Endodermal cell (in vitro differentiated cells): ENCODE data around the gene BEST2. TPM values are rescaled to one million over a fixed set of nuclear protein-coding genes. Genes with fewer than 3 reads are reported as not detected.

Source experiments
- DNase-seq: peaks from one replicate; pipeline ENCODE4 v3.0.0-alpha.2; 2017
- H3K27ac ChIP-seq: 2 replicates; pipeline ENCODE4 v1.5.1; 2013; ENCODE audit warnings: mild to moderate bottlenecking, low read depth, low read length, moderate library complexity
- H3K27me3 ChIP-seq: 2 replicates; pipeline ENCODE4 v1.6.1; 2013; ENCODE audit warnings: mild to moderate bottlenecking, low read length, moderate library complexity; ENCODE audit not compliant: insufficient read depth, control insufficient read depth, poor library complexity, severe bottlenecking
- H3K36me3 ChIP-seq: 2 replicates; pipeline ENCODE4 v1.7.0; 2013; ENCODE audit warnings: mild to moderate bottlenecking, low read length, moderate library complexity; ENCODE audit not compliant: control insufficient read depth, insufficient read depth
- H3K4me1 ChIP-seq: one replicate; pipeline ENCODE4 v1.7.0; 2013; ENCODE audit warnings: low read length; ENCODE audit not compliant: control insufficient read depth, insufficient read depth
- H3K4me3 ChIP-seq: 2 replicates; pipeline ENCODE4 v1.5.1; 2013; ENCODE audit warnings: mild to moderate bottlenecking, low read length, moderate library complexity
- H3K9ac ChIP-seq: 2 replicates; pipeline ENCODE4 v1.6.1; 2013; ENCODE audit warnings: mild to moderate bottlenecking, low read length, moderate library complexity; ENCODE audit not compliant: poor library complexity, severe bottlenecking; ENCODE audit errors: extremely low read depth
- H3K9me3 ChIP-seq: 2 replicates; pipeline ENCODE4 v1.6.1; 2013; ENCODE audit warnings: mild to moderate bottlenecking, low read length, moderate library complexity; ENCODE audit not compliant: control insufficient read depth
- H3K27ac Mint-ChIP-seq: 2 replicates; pipeline ENCODE4 v1.8.0; 2020; ENCODE audit warnings: mixed read lengths
- H3K27me3 Mint-ChIP-seq: 2 replicates; pipeline ENCODE4 v1.8.0; 2021; ENCODE audit warnings: mild to moderate bottlenecking, mixed read lengths; ENCODE audit not compliant: insufficient read depth
- H3K36me3 Mint-ChIP-seq: 2 replicates; pipeline ENCODE4 v1.8.0; 2020; ENCODE audit warnings: low read depth, mixed read lengths
- H3K4me1 Mint-ChIP-seq: 2 replicates; pipeline ENCODE4 v1.8.0; 2020; ENCODE audit warnings: mixed read lengths
- H3K4me3 Mint-ChIP-seq: 2 replicates; pipeline ENCODE4 v1.8.0; 2020; ENCODE audit warnings: mild to moderate bottlenecking, moderate library complexity, mixed read lengths
- H3K9me3 Mint-ChIP-seq: 2 replicates; pipeline ENCODE4 v1.8.0; 2020; ENCODE audit warnings: mild to moderate bottlenecking, mixed read lengths
- WGBS, 2 experiments: methylation state at CpG; one replicate each; pipeline versions ENCODE4 v1.1.5 to v1.1.7; 2013; ENCODE audit warnings: missing lambda C conversion rate in 2 of 2, mixed read lengths in 1 of 2; ENCODE audit not compliant: insufficient coverage in 1 of 2, insufficient read length in 1 of 2; 5-methylcytosine and 5-hydroxymethylcytosine counted together
- total RNA-seq, 2 donors: library from RNA; stranded (reverse); fragmentation: NEBNext Ultra II Directional in 1 of 2; extraction: Animal tissue kit (Norgen Biotek cat#: 25700) in 1 of 2; gene quantifications; 2 replicates in 1 of 2; 3 replicates in 1 of 2; pipeline ENCODE4 v1.2.1, GENCODE V29; 2021
- TF ChIP-seq, protein P1 (sequence below): fragments of 200-600 bp; sonication (generic); conservative IDR thresholded peaks from 2 replicates; pipeline ENCODE4 v1.5.0; 2021; ENCODE audit warnings: antibody characterized with exemption, mild to moderate bottlenecking

The BEST2 gene
- total RNA-seq, 2 donors from 2014 or later = 0.95 to 1.2 TPM

GRCh38 chr19:12784871-12785430, 33.4 kb downstream of the BEST2 start:
- H3K4me1 Mint-ChIP-seq = peaks cover 15% of the 10 kb centered on the region
- peaks cover 11% of the 10 kb centered on the region for H3K4me1 ChIP-seq
- WGBS, 2 experiments = 71 to 85% methylated on average over 1 to 5 of the region's 5 CpGs
- no peaks in the 10 kb centered on the region for H3K36me3 ChIP-seq
- H3K27ac ChIP-seq = peak overlapping the region; percentile 41
- H3K36me3 Mint-ChIP-seq = no peaks in the 10 kb centered on the region
- no peaks in the 10 kb centered on the region for H3K9me3 Mint-ChIP-seq
- no peaks in the 10 kb centered on the region for H3K27me3 Mint-ChIP-seq
- TF ChIP-seq, protein P1, sequence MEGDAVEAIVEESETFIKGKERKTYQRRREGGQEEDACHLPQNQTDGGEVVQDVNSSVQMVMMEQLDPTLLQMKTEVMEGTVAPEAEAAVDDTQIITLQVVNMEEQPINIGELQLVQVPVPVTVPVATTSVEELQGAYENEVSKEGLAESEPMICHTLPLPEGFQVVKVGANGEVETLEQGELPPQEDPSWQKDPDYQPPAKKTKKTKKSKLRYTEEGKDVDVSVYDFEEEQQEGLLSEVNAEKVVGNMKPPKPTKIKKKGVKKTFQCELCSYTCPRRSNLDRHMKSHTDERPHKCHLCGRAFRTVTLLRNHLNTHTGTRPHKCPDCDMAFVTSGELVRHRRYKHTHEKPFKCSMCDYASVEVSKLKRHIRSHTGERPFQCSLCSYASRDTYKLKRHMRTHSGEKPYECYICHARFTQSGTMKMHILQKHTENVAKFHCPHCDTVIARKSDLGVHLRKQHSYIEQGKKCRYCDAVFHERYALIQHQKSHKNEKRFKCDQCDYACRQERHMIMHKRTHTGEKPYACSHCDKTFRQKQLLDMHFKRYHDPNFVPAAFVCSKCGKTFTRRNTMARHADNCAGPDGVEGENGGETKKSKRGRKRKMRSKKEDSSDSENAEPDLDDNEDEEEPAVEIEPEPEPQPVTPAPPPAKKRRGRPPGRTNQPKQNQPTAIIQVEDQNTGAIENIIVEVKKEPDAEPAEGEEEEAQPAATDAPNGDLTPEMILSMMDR = no peak
- H3K9ac ChIP-seq = no peak overlapping the region
- DNase-seq = peak; percentile 58
- H3K4me3 Mint-ChIP-seq = no peak overlapping the region
- H3K4me3 ChIP-seq = no peak overlapping the region
- no peaks in the 10 kb centered on the region for H3K9me3 ChIP-seq
- no peaks in the 10 kb centered on the region for H3K27me3 ChIP-seq
- H3K27ac Mint-ChIP-seq = no peak overlapping the region

DNA sequence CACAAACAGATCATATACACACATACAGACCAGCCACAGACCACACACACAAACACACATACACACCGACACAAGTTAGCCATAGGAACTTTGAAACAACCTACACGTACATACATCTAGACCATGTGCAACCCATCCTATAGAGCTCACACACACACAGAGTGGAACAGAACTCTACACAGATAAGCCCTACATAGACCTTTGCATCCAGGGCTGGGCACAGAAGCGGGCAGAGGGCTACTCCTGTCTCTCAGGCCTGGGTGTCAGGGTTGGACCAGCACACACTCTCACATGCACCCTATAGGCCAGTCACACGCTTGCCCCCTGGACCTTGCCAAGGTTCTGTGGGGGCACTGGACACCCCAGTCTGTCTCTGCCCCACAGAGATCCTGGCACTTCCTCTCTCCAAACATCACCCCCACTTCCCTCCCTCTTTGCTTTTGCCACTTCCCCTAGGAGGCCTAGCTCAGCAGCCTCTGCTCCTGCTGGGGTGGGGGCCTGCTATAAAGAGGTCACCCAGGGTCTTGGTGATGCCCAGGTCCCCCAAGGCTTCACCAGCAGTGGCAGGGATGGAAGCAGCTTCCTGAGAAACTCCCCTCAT, 33.9 kb downstream of the BEST2 start:
- Histone ChIP-seq H3K36me3 (no peaks in the 10 kb centered on the region), H3K4me1 (peaks cover 11% of the 10 kb centered on the region), H3K4me3 (no peak overlapping the region), H3K9ac (no peak overlapping the region), H3K9me3 (no peaks in the 10 kb centered on the region), H3K27ac (peak overlapping the region; percentile 49), H3K27me3 (peaks cover 3% of the 10 kb centered on the region)
- Mint-ChIP-seq H3K4me3 (no peak overlapping the region), H3K27me3 (peaks cover 3% of the 10 kb centered on the region), H3K36me3 (no peaks in the 10 kb centered on the region), H3K9me3 (no peaks in the 10 kb centered on the region), H3K4me1 (peaks cover 19% of the 10 kb centered on the region), H3K27ac (no peak overlapping the region)
- peak; percentile 51 for DNase-seq
- TF ChIP-seq, protein P1 = no peak
- 93 to 100% methylated on average over 2 to 4 of the region's 4 CpGs for WGBS, 2 experiments

GRCh38 chr19:12786141-12786870, 34.7 kb downstream of the BEST2 start:
- no peak overlapping the region for H3K27ac Mint-ChIP-seq
- H3K27me3 ChIP-seq = peaks cover 9% of the 10 kb centered on the region
- peak; percentile 42 for DNase-seq
- no peaks in the 10 kb centered on the region for H3K9me3 Mint-ChIP-seq
- H3K36me3 ChIP-seq = no peaks in the 10 kb centered on the region
- no peak overlapping the region for H3K9ac ChIP-seq
- no peak overlapping the region for H3K4me3 ChIP-seq
- peaks cover 24% of the 10 kb centered on the region for H3K4me1 Mint-ChIP-seq
- WGBS, 2 experiments = 86 to 87% methylated on average over 6 to 18 of the region's 18 CpGs
- H3K27me3 Mint-ChIP-seq = peaks cover 9% of the 10 kb centered on the region
- peak overlapping the region; percentile 49 for H3K27ac ChIP-seq
- H3K4me1 ChIP-seq = peaks cover 11% of the 10 kb centered on the region
- H3K36me3 Mint-ChIP-seq = no peaks in the 10 kb centered on the region
- H3K9me3 ChIP-seq = no peaks in the 10 kb centered on the region
- no peak overlapping the region for H3K4me3 Mint-ChIP-seq
- TF ChIP-seq, protein P1 = no peak
